Tibial nerve (tissue), 4 donors: ENCODE results near the gene VGLL3. TPM values are rescaled to one million over a fixed set of nuclear protein-coding genes. Genes with fewer than 3 reads are reported as not detected.
A peak's percentile ranks its signal among the peaks of the same experiment; 100 is the strongest.
"Not testable (repeated sequence)": the region's sequence is repeated elsewhere in the genome, so short reads cannot be mapped to it uniquely, and the experiment has no call there.

ENCODE experiments used
- DNase-seq, 2 donors: peaks; one replicate each; pipeline ENCODE4 v3.0.0-alpha.2; 2019; ENCODE audit warnings: low spot score in 2 of 2
- H3K27ac ChIP-seq, 4 donors: fragments of 200-600 bp; sonication (generic) in 3 of 4; one replicate each; pipeline ENCODE4 v1.5.1; 2017 to 2019; ENCODE audit warnings: mild to moderate bottlenecking in 1 of 4
- H3K27me3 ChIP-seq, 2 donors: fragments of 200-600 bp; sonication (generic) in 1 of 2; one replicate each; pipeline versions ENCODE4 v1.5.1 to v1.6.0; 2017 to 2019
- H3K36me3 ChIP-seq, 3 donors: fragments of 200-600 bp; sonication (generic); one replicate each; pipeline ENCODE4 v1.5.1; 2018 to 2019
- H3K4me1 ChIP-seq, 4 donors: fragments of 200-600 bp; sonication (generic) in 3 of 4; one replicate each; pipeline ENCODE4 v1.5.1; 2017 to 2019
- H3K4me3 ChIP-seq, 4 donors: fragments of 200-600 bp; sonication (generic) in 3 of 4; one replicate each; pipeline ENCODE4 v1.5.1; 2017 to 2019; ENCODE audit warnings: mild to moderate bottlenecking in 1 of 4, moderate library complexity in 1 of 4
- H3K9me3 ChIP-seq, 4 donors: fragments of 200-600 bp; sonication (generic) in 3 of 4; one replicate each; pipeline ENCODE4 v1.5.1; 2017 to 2019
- CTCF ChIP-seq, 5 experiments: fragments of 200-600 bp in 3 of 5; fragments of 450-650 bp in 2 of 5; sonication (generic) in 3 of 5; IDR thresholded peaks; one replicate each; pipeline ENCODE4 v1.5.1; 2016 to 2019; ENCODE audit warnings: antibody characterized with exemption in 5 of 5, mild to moderate bottlenecking in 3 of 5, moderate library complexity in 2 of 5
- EP300 ChIP-seq, 2 donors: sonication (generic); formaldehyde crosslinking; IDR thresholded peaks; one replicate each; pipeline ENCODE4 v1.6.1; 2017; ENCODE audit warnings: antibody characterized with exemption in 2 of 2, mild to moderate bottlenecking in 1 of 2
- POLR2A ChIP-seq, 2 donors: fragments of 450-650 bp; IDR thresholded peaks; one replicate each; pipeline ENCODE4 v1.6.1; 2017; ENCODE audit warnings: antibody characterized with exemption in 2 of 2, mild to moderate bottlenecking in 2 of 2, moderate library complexity in 2 of 2
- WGBS, 2 donors: methylation state at CpG; one replicate each; pipeline ENCODE4 v1.1.5; 2018; 5-methylcytosine and 5-hydroxymethylcytosine counted together
- total RNA-seq, 4 donors: library from RNA; depleted of rRNA; stranded (reverse); fragments of >200 nt; gene quantifications; one replicate each; pipeline ENCODE4 v1.1.0, GENCODE V29; 2016

Gene VGLL3
- total RNA-seq, 4 donors from 2014 or later: 54.3 to 81.5 (median 61.2) TPM

- peak overlapping the region; percentile 31 to 98 (median 69) for H3K27ac ChIP-seq
These were observed 6.7 kb downstream of the VGLL3 start for GRCh38 chr3:86984271-86984670.

GRCh38 chr3:86982883-86983282 lies 8.1 kb downstream of the VGLL3 start:
- Histone ChIP-seq H3K4me1 (peaks cover 0 to 92% (median 15%) of the 10 kb centered on the region in 4 donors), H3K27ac (peak overlapping the region; percentile 6 to 98 (median 69)), H3K9me3 (no peaks in the 10 kb centered on the region), H3K4me3 (peak overlapping the region in 2 of 4 donors; percentile 5 to 18), H3K27me3 (no peaks in the 10 kb centered on the region), H3K36me3 (no peaks in the 10 kb centered on the region)
- peak in 1 of 2 donors; percentile 76 for TF ChIP-seq EP300 (IDR thresholded peaks at IDR 0.05)
- no peak for TF ChIP-seq CTCF (IDR thresholded peaks at IDR 0.05)
- DNase-seq: peak in 1 of 2 donors; percentile 58
- 10 to 12% methylated on average over 2 of the region's 2 CpGs for WGBS, 2 donors

More at GRCh38 chr3:86984271-86984670, 6.7 kb downstream of the VGLL3 start:
- DNase-seq: no peak
- peaks cover 0 to 81% (median 9%) of the 10 kb centered on the region in 4 donors for H3K4me1 ChIP-seq
- H3K9me3 ChIP-seq: no peaks in the 10 kb centered on the region
- WGBS, 2 donors: 40 to 48% methylated on average over 2 of the region's 2 CpGs
- peak overlapping the region in 1 of 4 donors; percentile 69 for H3K4me3 ChIP-seq
- H3K27me3 ChIP-seq: no peaks in the 10 kb centered on the region
- H3K36me3 ChIP-seq: no peaks in the 10 kb centered on the region
- no peak for TF ChIP-seq POLR2A (IDR thresholded peaks at IDR 0.05)
- no peak for TF ChIP-seq EP300 (IDR thresholded peaks at IDR 0.05)
- no peak for TF ChIP-seq CTCF (IDR thresholded peaks at IDR 0.05)

- H3K27me3 ChIP-seq: no peaks in the 10 kb centered on the region
- H3K9me3 ChIP-seq: no peaks in the 10 kb centered on the region
- WGBS, 2 donors: 33 to 45% methylated on average over 6 of the region's 6 CpGs
- peak overlapping the region; percentile 4 to 98 (median 76) for H3K27ac ChIP-seq
- H3K4me1 ChIP-seq: peaks cover 0 to 90% (median 17%) of the 10 kb centered on the region in 4 donors
- peak overlapping the region in 1 of 4 donors; percentile 11 for H3K4me3 ChIP-seq
- peaks cover 0 to 16% (median 0%) of the 10 kb centered on the region in 3 donors for H3K36me3 ChIP-seq
- peak; percentile 37 to 76 for DNase-seq
- peak in 1 of 2 donors; percentile 68 for TF ChIP-seq EP300 (IDR thresholded peaks at IDR 0.05)
- TF ChIP-seq POLR2A (IDR thresholded peaks at IDR 0.05): no peak
These were observed 12.8 kb downstream of the VGLL3 start for GRCh38 chr3:86978111-86978551.

- Histone ChIP-seq H3K36me3 (peaks cover 0 to 16% (median 0%) of the 10 kb centered on the region in 3 donors), H3K27me3 (no peaks in the 10 kb centered on the region), H3K4me1 (peaks cover 0 to 77% (median 19%) of the 10 kb centered on the region in 4 donors), H3K27ac (peak overlapping the region in 2 of 4 donors; percentile 97 to 98), H3K4me3 (no peak overlapping the region), H3K9me3 (no peaks in the 10 kb centered on the region)
- no peak for DNase-seq
- no peak for TF ChIP-seq EP300 (IDR thresholded peaks at IDR 0.05)
- TF ChIP-seq CTCF (IDR thresholded peaks at IDR 0.05): no peak
These were observed 14.7 kb downstream of the VGLL3 start for GRCh38 chr3:86976219-86976618.

- H3K9me3 ChIP-seq, DNase-seq, H3K27me3 ChIP-seq, H3K4me3 ChIP-seq: not testable (repeated sequence)
- Histone ChIP-seq H3K4me1 (peaks cover 0 to 59% (median 15%) of the 10 kb centered on the region in 4 donors), H3K36me3 (peaks cover 0 to 18% (median 0%) of the 10 kb centered on the region in 3 donors), H3K27ac (peak overlapping the region in 3 of 4 donors; percentile 62 to 81 (median 74))
- WGBS, 2 donors: 90 to 94% methylated on average over 8 of the region's 8 CpGs
These were observed 16.8 kb downstream of the VGLL3 start for GRCh38 chr3:86974177-86974576.

GRCh38 chr3:86973440-86973839 lies 17.5 kb downstream of the VGLL3 start:
- Histone ChIP-seq H3K4me1 (peaks cover 0 to 59% (median 13%) of the 10 kb centered on the region in 4 donors), H3K36me3 (peaks cover 0 to 25% (median 0%) of the 10 kb centered on the region in 3 donors), H3K27me3 (no peaks in the 10 kb centered on the region), H3K27ac (peak overlapping the region in 3 of 4 donors; percentile 62 to 81 (median 74)), H3K9me3 (no peaks in the 10 kb centered on the region), H3K4me3 (no peak overlapping the region)
- WGBS, 2 donors: 42 to 56% methylated on average over 3 of the region's 3 CpGs
- DNase-seq: no peak
- peak; percentile 26 to 80 for TF ChIP-seq EP300 (IDR thresholded peaks at IDR 0.05)
- no peak for TF ChIP-seq POLR2A (IDR thresholded peaks at IDR 0.05)
- no peak for TF ChIP-seq CTCF (IDR thresholded peaks at IDR 0.05)
